Cardiac septum (tissue), 1 donor: Measurements from ENCODE around the gene ACAD8. TPM values are rescaled to one million over a fixed set of nuclear protein-coding genes. Genes with fewer than 3 reads are reported as not detected.

Experiments used
- total RNA-seq: library from RNA; stranded (reverse); fragmentation: NEBNext Ultra II Directional; extraction: Animal tissue kit (Norgen Biotek cat#: 25700); gene quantifications from one replicate; pipeline ENCODE4 v1.2.1, GENCODE V29; 2021
- donor health status: DM: no; HTN: no; CAD: no.

The ACAD8 gene
- total RNA-seq, 1 donor from 2014 or later = 33.9 TPM

Other genes starting within 250 kb of the ACAD8 start
- gene JAM3, start 184.5 kb upstream of the ACAD8 start, total RNA-seq = 46.5 TPM
- gene NCAPD3, start 29.6 kb upstream of the ACAD8 start, total RNA-seq = 17.5 TPM
- 39.5 TPM for gene VPS26B, start 28.9 kb upstream of the ACAD8 start, total RNA-seq
- gene THYN1, start 216 bp upstream of the ACAD8 start, total RNA-seq = 32.9 TPM
- not detected for gene GLB1L3, start 22.8 kb downstream of the ACAD8 start, total RNA-seq
- gene GLB1L2, start 78.4 kb downstream of the ACAD8 start, total RNA-seq = 0.57 TPM
- 0.27 TPM for gene B3GAT1, start 158.7 kb downstream of the ACAD8 start, total RNA-seq